GM21423 (cell line): ENCODE results near the gene SLCO2B1.

Source experiments
- ATAC-seq: cut with Tn5 transposase; IDR thresholded peaks from one replicate; pipeline ENCODE4 v1.9.1; 2021; ENCODE audit warnings: mild to moderate bottlenecking, moderate library complexity; ENCODE audit not compliant: unreplicated experiment

Gene SLCO2B1

GRCh38 chr11:75191330-75191717 is 40.4 kb downstream of the SLCO2B1 start:
- ATAC-seq: no peak

DNA sequence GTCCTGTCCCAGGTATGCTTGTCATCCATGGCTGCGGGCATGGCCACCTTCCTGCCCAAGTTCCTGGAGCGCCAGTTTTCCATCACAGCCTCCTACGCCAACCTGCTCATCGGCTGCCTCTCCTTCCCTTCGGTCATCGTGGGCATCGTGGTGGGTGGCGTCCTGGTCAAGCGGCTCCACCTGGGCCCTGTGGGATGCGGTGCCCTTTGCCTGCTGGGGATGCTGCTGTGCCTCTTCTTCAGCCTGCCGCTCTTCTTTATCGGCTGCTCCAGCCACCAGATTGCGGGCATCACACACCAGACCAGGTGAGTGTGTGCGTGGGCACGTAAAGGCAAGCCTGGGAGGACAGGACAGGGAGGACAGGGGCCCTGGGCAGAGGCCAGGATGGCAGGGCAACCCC is 42.4 kb downstream of the SLCO2B1 start:
- ATAC-seq: no peak

- no peak for ATAC-seq
Observed at GRCh38 chr11:75193711-75194110, 42.8 kb downstream of the SLCO2B1 start.

- no peak for ATAC-seq
Observed at GRCh38 chr11:75194147-75194546, 43.2 kb downstream of the SLCO2B1 start.

- ATAC-seq: no peak
Observed at GRCh38 chr11:75195167-75195962, 44.5 kb downstream of the SLCO2B1 start.

GRCh38 chr11:75196426-75196825 is 45.5 kb downstream of the SLCO2B1 start:
- ATAC-seq: no peak

DNA sequence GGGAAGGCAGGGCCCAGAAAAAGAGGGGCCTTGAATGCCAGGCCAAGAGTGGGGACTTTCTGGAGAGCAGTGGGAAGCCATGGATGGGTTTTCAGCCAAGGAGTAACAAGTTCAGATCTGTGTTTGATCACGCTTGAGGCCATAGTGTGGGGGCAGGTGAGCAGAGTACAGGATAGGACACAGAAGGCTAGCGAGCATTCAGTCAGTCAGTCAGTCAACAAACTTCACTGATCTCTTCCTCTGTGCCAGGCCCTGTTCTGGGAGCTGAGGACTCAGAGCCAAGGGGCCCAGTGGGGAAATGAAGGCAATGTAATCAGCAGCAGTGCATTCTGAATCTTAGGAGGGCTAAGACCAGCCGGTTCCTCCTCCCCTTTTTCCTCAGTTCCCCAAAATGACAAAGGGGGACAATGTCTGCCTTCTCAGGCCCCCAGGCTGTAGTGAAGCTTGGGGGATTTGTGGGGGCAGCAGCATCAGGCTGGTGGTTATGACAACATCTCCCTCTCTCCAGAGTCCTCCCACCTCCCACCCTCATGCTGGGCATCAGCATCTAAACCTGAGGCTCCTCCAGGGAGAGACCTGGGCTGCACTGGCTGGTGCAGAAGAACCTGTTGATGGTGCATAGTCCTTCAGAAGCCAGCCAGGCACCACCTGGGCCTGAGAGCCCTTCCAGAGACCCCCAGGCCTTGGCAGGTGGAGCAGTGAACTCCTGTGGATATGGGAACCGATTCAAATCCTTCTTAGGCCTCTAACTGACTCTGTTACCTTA is 46.8 kb downstream of the SLCO2B1 start:
- no peak for ATAC-seq

DNA sequence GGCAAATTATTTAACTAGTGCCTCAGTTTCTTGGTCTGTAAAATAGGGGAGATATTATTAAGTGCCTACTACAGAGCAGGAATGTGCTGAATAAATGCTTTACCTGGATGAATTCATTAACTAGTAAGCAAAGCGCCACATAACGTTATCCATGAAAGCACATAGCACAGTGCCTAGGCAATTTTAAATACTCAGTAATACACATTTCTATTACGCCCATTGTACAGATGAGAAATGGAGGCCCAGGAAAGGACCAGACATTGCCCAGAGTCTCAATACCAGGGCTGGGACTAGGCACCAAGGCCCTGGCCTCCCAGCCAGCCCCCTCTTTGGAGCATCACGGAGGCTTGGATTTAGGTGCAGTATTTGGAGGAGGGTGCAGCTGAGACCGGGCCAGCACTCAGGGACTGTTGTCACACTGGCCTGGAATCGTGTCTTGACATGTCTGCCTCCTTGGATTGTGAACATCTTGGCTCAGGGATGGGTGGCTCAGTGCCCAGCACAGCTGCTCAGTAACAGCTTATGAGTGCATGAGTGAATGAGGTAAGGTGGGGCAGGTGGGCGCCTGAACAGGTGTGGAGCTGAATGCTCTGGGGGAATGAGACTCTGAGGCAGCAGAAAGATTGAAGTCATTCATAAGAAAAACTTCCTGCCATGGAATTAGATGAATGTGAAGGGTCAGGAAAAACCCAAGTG is 47.5 kb downstream of the SLCO2B1 start:
- ATAC-seq: no peak

DNA sequence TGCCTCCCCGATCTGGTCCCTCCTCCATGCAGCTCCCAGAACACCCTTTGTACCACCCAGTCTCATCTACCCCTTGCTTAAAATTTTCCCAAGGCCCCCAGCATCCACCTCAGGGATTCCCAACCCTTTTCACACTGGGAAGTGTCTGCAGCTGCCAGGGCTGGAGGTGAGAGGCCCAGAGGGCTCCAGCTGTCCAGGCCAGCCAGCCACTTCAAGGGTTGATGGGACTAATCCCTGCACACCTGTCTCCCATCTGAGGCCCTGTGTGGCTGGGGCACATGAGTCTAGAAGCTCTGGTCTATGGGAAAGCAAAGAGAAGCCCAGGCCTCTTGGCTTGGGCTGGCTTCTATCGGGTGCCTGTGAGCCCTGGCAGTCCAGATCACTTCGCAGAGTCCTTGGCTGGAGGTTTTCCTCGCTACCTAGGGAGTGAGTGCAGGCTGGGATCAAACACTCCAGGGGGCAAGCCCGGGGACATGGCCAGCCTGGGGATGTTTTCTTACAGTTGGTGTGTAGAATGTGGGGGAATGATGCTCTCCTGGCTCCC is 48.6 kb downstream of the SLCO2B1 start:
- no peak for ATAC-seq

DNA sequence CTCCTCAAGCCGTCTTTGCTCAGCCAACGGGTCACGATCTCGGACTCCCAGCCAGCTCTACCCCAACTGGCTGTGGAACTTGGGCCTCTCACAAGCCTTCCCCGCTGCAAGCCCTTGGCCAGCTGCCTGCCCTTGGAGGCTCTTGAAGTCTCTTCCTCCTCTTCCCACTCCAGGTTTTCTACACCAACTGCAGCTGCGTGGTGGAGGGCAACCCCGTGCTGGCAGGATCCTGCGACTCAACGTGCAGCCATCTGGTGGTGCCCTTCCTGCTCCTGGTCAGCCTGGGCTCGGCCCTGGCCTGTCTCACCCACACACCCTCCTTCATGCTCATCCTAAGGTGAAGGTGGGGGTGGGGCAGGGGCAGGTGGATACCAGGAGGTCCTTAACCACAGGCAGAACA is 49.1 kb downstream of the SLCO2B1 start:
- no peak for ATAC-seq

- ATAC-seq: no peak
Observed at GRCh38 chr11:75200531-75200930, 49.6 kb downstream of the SLCO2B1 start.

- no peak for ATAC-seq
Observed at GRCh38 chr11:75201771-75202170, 50.9 kb downstream of the SLCO2B1 start.

GRCh38 chr11:75202195-75202594 is 51.3 kb downstream of the SLCO2B1 start:
- ATAC-seq: no peak

GRCh38 chr11:75203138-75203537 is 52.2 kb downstream of the SLCO2B1 start:
- no peak for ATAC-seq

DNA sequence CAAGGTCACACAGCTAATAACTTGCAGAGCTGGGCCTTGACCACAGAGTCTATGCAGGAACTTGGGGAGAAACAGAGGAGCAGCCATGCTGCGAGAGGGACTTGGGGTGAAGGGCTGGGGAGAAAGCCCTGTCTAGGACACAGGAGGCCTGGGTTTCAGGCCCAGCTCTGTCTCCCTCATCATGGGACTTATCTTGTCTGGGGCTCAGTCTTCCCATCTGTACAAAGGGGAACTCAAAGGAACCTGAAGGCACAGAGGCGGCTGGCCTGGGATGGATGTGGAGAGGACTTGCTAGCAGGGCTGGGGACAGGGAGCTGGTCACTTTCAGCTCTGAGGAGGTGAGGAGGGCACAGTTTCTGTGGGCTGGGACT is 52.7 kb downstream of the SLCO2B1 start:
- no peak for ATAC-seq

DNA sequence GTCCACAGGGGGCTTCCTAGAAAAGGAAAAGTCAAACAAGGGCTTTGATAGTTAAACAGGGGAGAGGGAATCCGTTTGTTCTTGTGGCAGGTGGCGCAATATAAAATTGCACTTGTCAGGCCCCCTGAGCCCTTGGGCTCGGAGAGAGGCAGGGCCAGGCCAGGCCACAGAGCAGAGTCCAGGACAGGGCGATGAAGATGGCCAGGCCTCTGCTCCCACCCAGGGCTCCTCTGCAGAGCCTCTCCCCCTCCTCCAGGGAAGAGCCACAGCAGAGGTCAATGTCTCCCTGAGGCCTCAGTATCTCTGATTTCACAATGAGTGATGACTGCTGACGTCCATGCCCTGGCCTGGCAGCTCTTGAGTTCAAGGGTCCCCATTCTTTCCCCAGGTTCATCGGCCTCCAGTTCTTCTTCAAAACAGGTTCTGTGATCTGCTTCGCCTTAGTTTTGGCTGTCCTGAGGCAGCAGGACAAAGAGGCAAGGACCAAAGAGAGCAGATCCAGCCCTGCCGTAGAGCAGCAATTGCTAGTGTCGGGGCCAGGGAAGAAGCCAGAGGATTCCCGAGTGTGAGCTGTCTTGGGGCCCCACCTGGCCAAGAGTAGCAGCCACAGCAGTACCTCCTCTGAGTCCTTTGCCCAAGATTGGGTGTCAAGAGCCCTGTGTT is 53.2 kb downstream of the SLCO2B1 start:
- no peak for ATAC-seq

DNA sequence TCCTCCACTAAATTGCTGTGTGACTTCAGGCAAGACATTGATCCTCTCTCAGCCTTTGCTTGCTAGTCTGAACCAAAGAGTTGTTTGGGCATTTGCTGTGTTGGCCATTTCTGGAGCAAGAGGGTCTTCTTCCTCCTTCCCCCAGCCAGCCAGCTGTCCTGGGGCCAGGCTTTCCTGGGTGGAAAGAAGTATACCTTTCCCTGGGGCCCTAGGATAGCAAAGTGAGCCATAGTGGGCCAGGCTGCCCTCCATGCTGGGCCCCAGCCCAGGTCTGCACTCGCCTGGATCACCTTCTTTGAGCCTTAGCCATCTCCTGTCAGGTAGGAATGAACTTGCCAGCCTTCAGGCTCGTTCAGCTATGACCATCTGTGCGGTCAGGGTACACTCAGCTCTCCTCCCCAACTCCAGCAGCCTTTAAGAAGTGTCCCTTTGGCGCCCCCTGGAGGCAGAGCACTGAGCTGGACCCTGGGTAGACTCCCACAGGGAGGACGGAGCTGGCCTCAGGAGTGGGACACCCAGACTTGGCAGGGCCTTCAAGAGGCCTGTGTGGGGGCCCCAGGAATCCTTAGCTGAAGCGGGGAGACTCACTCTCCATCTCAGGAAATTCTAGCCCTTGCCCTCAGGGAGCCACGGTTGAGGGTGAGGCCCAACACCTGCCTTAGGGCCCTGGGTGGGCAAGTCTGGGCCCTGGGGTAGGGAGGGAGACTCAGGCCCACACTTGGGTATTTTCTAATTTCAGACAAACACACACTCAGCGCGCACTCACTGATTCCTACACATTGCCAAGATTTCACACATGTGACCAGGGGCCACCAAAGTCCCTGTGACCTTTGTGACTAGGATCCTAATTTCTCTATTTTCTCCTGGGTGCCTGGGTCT is 54.0 kb downstream of the SLCO2B1 start:
- ATAC-seq: peak; percentile 71

GRCh38 chr11:75205564-75206020 is 54.7 kb downstream of the SLCO2B1 start:
- no peak for ATAC-seq

DNA sequence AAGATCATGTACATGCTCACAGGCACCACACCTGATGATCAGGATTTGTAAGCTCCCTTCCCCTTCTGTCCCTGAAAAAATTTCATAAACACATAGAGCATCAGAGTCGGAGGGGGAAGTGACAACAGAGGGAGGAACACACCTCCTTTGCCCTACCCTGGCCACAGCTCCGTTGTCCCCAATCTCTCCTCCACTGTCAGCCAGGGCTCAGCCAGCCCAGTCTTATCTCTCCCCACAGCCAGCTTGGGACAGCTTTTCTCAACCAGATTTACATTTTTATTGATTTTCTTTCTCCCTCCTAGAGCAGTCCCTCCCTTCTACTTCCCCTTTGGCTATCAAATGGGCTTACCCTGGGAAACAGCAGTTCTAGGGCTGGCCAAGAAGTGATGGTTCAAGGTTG is 57.5 kb downstream of the SLCO2B1 start:
- no peak for ATAC-seq

GRCh38 chr11:75212411-75212810 is 61.5 kb downstream of the SLCO2B1 start:
- ATAC-seq: no peak
